DMS79 treated with DMSO at 0.1 percent for 48 hours (cell line): ENCODE measurements around the gene PIGS.
"Not testable (repeated sequence)": the region's sequence is repeated elsewhere in the genome, so short reads cannot be mapped to it uniquely, and the experiment has no call there.

Experiments used
- DNase-seq: peaks from one replicate; lab custom pipeline; 2025; lab: John Stamatoyannopoulos, UW

PIGS gene

GRCh38 chr17:28578246-28579195 lies 7.2 kb upstream of the PIGS start:
- no peak for DNase-seq

- no peak for DNase-seq
Measured at GRCh38 chr17:28577466-28577824, 6.1 kb upstream of the PIGS start.

GRCh38 chr17:28576758-28577465 lies 5.6 kb upstream of the PIGS start, which contains the start of gene ALDOC:
TSS of gene ALDOC (minus strand) at chr17:28576895. CDS start at chr17:28575532, 1,363 bp downstream.
- no peak for DNase-seq

- DNase-seq: not testable (repeated sequence)
Measured at GRCh38 chr17:28576016-28576415, 4.7 kb upstream of the PIGS start.

GRCh38 chr17:28575126-28575795 lies 3.9 kb upstream of the PIGS start:
- no peak for DNase-seq

DNA sequence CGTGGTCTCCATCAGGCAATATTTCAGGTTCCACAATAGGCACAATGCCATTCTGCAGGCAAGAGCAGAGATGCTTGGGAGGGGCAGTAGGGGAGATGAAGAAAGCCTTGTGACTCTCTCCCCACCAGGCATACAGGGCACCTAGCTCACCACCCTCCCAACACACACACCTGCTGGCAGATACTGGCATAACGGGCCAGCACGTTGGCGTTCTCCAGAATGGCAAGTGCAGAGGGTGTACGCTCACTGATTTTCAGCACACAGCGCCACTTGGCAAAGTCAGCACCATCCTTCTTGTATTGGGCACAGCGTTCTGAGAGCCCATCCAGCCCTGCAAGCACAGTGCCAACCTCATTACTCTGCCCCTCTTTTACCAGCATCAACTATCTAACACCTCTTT lies 3.2 kb upstream of the PIGS start:
- no peak for DNase-seq

GRCh38 chr17:28573966-28574480 lies 2.7 kb upstream of the PIGS start:
- no peak for DNase-seq

- DNase-seq: no peak
Measured at GRCh38 chr17:28573521-28573920, 2.2 kb upstream of the PIGS start.

- no peak for DNase-seq
Measured at GRCh38 chr17:28573040-28573380, 1.7 kb upstream of the PIGS start.

DNA sequence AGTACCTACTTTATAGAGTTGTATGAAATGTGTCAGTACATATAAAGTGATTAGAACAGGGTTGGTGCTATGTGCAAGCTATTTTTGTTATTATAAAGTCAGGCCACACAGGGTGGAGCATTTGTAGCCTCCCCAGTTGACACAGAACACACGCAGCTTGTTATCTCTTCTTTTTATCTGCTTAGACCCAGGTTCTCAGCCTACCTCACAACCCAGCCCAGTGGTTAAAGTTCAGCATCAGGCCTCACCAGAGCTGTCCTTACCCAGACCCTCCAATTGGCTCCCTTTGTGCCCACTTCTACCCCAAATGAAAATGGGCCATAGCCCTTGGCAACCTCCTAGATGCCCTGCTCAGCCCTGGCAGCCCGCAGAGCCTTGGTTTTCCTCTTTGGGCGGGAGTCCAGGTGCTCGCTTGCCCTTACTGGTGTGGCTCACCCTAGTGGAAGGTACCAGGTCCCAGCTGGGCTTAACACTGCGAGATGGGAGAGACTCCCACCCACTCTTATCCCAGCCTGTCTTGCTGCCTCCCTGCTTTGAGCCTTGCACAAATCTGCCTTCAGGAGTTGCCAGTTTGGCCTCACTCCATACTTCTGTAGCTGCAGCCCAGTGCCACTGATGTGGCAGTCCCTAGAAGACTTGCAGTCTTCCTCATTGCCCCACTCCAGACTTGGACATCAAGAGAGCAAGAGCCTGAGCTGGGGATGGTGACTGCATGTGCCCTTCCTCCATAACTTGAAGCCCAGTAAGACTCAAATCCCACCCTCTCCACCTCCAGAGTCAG lies 1.1 kb upstream of the PIGS start:
- no peak for DNase-seq

- DNase-seq: peak; percentile 21
Measured at GRCh38 chr17:28570716-28571360, 486 bp downstream of the PIGS start.

- no peak for DNase-seq
Measured at GRCh38 chr17:28569446-28569845, 1.9 kb downstream of the PIGS start.

DNA sequence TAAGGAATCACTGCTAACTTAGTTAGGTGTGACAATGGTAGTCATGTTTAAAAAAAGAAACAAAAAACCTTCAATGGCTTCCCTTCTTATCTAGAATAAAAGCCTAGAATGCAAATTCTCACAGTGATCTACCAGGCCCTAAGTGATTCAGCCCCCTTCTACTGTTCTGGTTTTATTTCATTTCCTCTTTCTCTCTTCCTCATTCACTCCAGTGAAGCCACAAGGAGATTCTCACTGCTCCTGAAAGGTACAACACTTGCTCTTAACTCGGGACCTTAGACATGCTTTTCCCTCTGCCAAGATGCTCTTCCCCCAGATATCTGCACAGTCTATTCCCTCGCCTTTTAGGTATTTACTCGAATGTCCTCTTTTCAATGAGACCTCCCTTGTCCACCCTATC lies 3.7 kb downstream of the PIGS start:
- no peak for DNase-seq

DNA sequence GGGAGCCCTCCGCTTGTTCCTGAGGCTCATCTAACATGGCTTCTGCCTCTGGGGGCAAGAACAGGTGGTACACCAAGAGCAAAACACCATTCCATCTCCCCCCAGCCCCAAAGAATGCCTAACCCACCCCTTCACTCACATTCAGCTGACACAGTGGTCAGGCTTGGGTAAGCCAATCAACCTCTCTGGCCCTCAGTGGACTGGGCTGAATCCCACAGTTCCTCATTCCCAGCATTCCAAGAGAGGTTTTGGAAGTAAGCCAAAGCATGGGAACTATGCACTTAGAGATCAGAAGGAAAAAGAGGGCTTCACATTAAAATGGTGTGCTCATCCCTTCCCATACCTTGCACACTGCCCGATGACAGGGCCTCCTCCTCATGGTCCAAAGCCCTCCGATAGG lies 7.8 kb downstream of the PIGS start:
- no peak for DNase-seq

GRCh38 chr17:28555022-28555421 lies 16.3 kb downstream of the PIGS start:
- no peak for DNase-seq

DNA sequence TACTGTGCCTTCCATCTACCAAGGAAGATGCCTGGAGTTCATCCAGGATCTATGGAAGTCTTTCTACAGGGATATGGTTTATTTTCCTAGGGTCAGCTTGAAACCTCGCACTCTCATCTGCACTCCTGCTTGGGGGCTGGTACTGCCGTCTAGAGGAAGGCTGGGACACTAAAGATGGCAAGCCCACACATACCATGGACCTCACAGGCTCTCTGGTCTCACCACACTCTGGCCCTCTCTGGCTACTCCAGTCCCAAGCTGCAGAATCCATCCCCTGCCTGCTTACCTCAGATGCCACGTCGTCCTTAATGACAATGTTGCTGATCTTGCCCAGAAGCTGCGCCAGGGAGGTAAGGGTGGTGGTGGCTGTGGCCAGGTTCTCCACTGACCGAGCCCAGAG lies 16.8 kb downstream of the PIGS start:
- no peak for DNase-seq

DNA sequence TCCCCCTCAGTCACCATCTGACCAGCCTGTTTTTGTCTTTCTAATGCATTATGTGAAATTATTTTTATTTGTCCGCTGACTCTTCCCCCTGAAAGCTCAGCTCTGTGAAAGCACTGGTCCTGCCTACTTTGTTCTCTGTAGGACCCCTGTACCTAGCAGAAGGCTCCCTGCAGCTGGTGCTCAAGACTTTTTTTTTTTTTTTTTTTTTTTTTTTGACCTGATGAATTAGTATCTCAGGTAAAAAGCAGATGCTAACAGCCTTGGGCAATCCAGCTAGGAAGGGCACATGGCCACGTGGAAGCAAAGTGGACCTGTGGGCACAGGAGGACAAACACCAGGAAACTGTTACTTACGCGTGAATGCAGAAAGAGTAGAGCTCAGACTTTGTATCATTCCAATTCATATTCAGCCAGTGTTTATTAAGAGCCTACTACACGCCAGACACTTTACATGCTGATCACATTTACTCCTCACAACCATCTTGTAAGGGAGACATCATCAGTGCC lies 18.3 kb downstream of the PIGS start:
- no peak for DNase-seq

- peak; percentile 66 for DNase-seq
Measured at GRCh38 chr17:28552176-28552999, 18.9 kb downstream of the PIGS start, which contains the start of gene UNC119. TSS of gene UNC119 (minus strand) at chr17:28552624. CDS start at chr17:28552557, 67 bp downstream.

DNA sequence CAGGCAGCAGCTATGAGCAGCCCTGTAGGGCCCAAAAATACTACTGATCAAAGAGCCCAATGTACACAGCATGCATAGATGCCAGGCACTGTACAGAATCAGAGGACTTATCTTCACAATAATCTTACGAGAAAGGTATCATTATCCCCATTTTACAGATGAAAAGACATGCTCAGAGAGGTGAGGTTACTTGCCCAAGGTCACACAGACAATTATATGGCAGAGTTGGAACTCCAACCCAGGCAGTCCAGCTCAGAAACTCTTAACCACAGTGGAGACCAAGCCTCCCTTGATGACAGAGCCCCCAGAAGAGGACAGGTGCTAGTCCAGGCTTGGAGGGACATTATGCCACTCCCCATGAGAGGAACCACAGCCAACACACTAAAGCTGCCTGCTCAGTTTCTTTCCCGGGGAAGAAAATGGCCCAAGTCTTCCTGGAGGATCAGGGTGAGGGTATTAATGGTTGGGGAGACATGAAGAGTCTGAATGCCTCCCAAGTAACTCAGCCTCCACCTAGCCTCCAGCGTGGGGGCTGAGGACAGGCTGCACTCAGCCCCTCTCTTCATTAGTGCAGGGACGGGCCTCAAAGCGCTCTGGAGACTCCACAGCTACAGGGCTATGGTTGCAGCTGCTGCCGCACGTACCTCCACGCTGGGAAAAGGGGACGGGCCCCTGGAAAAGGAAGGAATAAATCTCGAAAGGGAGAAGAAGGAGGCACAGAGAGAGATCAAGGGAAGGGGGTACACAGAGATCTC lies 19.7 kb downstream of the PIGS start:
- DNase-seq: no peak
